Keratinocyte (primary cell): ENCODE results near the gene GALNT9. TPM values are rescaled to one million over a fixed set of nuclear protein-coding genes. Genes with fewer than 3 reads are reported as not detected.

Experiments
- DNase-seq: peaks from one replicate; pipeline ENCODE4 v3.0.0-alpha.2; 2011; ENCODE audit warnings: low read depth, missing footprints, low spot score
- FAIRE-seq: peaks from 2 replicates; lab custom pipeline; 2011; peaks lifted over from hg19 to GRCh38; lab: Jason Lieb, UNC
- H2AFZ ChIP-seq: 2 replicates; pipeline ENCODE4 v1.6.0; 2012; ENCODE audit warnings: low read length, control low read depth, inconsistent platforms; ENCODE audit not compliant: control insufficient read depth
- H3K27ac ChIP-seq: 2 replicates; pipeline ENCODE4 v1.5.1; 2011; ENCODE audit warnings: low read length; ENCODE audit not compliant: control insufficient read depth, insufficient read depth
- H3K27me3 ChIP-seq: 3 replicates; pipeline ENCODE4 v1.6.0; 2011; ENCODE audit warnings: low read length; ENCODE audit not compliant: control insufficient read depth, insufficient read depth; ENCODE audit errors: extremely low read depth
- H3K36me3 ChIP-seq, 2 experiments: 2 replicates in 1 of 2; 3 replicates in 1 of 2; pipeline ENCODE4 v1.5.1; 2011; ENCODE audit warnings: low read length in 2 of 2, mild to moderate bottlenecking in 1 of 2; ENCODE audit not compliant: control insufficient read depth in 2 of 2, insufficient read depth in 2 of 2; ENCODE audit errors: extremely low read depth in 1 of 2
- H3K4me1 ChIP-seq: 3 replicates; pipeline ENCODE4 v1.5.1; 2011; ENCODE audit warnings: low read length; ENCODE audit not compliant: control insufficient read depth, insufficient read depth; ENCODE audit errors: extremely low read depth
- H3K4me2 ChIP-seq: 3 replicates; pipeline ENCODE4 v1.6.0; 2011; ENCODE audit warnings: low read depth, low read length; ENCODE audit not compliant: control insufficient read depth, insufficient read depth; ENCODE audit errors: extremely low read depth
- H3K4me3 ChIP-seq, 3 experiments: fragments of 200-600 bp in 1 of 3; sonication (generic) in 1 of 3; 2 replicates in 2 of 3; 3 replicates in 1 of 3; pipeline ENCODE4 v1.5.1; 2011 to 2016; ENCODE audit warnings: low read length in 3 of 3, mild to moderate bottlenecking in 3 of 3, control low read depth in 2 of 3, inconsistent platforms in 1 of 3, low read depth in 1 of 3, mixed read lengths in 1 of 3, mixed run types in 1 of 3, moderate library complexity in 1 of 3; ENCODE audit not compliant: control insufficient read depth in 2 of 3, insufficient read depth in 2 of 3; ENCODE audit errors: extremely low read depth in 1 of 3
- H3K79me2 ChIP-seq: 2 replicates; pipeline ENCODE4 v1.6.0; 2012; ENCODE audit warnings: low read length; ENCODE audit not compliant: control insufficient read depth, insufficient read depth
- H3K9ac ChIP-seq: 3 replicates; pipeline ENCODE4 v1.6.0; 2011; ENCODE audit warnings: low read length; ENCODE audit not compliant: control insufficient read depth, insufficient read depth; ENCODE audit errors: extremely low read depth
- H3K9me1 ChIP-seq: 3 replicates; pipeline ENCODE4 v1.6.0; 2011; ENCODE audit warnings: low read length; ENCODE audit not compliant: control insufficient read depth, insufficient read depth; ENCODE audit errors: extremely low read depth
- H3K9me3 ChIP-seq: 2 replicates; pipeline ENCODE4 v1.5.1; 2012; ENCODE audit warnings: low read depth, low read length; ENCODE audit not compliant: control insufficient read depth
- H4K20me1 ChIP-seq: 3 replicates; pipeline ENCODE4 v1.6.0; 2011; ENCODE audit warnings: low read length; ENCODE audit not compliant: control insufficient read depth, insufficient read depth; ENCODE audit errors: extremely low read depth
- EZH2 ChIP-seq: IDR thresholded peaks from one replicate; pipeline ENCODE4 v1.6.1; 2012; ENCODE audit warnings: inconsistent platforms, mild to moderate bottlenecking, low read length, moderate library complexity
- dilution Hi-C: fragments of 300-500 bp; cut with MboI; formaldehyde crosslinking; loops from one replicate; pipeline ENCODE4 v1.7.0; 2020; ENCODE audit warnings: low sequenced_read_pairs; ENCODE audit not compliant: extremely low pct_ligation_motif_present
- polyA plus RNA-seq, 5 experiments: library from polyadenylated mRNA; depleted of rRNA in 3 of 5; stranded (reverse) in 3 of 5; stranded (forward) in 1 of 5; unstranded in 1 of 5; fragments of >200 nt; gene quantifications; 1 replicate in 1 of 5; 2 replicates in 3 of 5; 3 replicates in 1 of 5; pipeline versions ENCODE4 v1.2.1 to v1.2.3, GENCODE V29; 2011 to 2012; ENCODE audit warnings: missing spikeins in 2 of 5, low read depth in 1 of 5, low replicate concordance in 1 of 5
- TF ChIP-seq, protein P1 (sequence below), 3 experiments: IDR thresholded peaks in 1 of 3; conservative IDR thresholded peaks in 1 of 3; optimal IDR thresholded peaks in 1 of 3; 2 replicates in 2 of 3; 3 replicates in 1 of 3; pipeline versions ENCODE3 to v1.5.1; 2011; ENCODE audit warnings: low read length in 3 of 3, mild to moderate bottlenecking in 3 of 3, moderate library complexity in 2 of 3, control low read depth in 1 of 3, inconsistent platforms in 1 of 3; ENCODE audit not compliant: insufficient read depth in 2 of 3; ENCODE audit errors: extremely low read depth in 1 of 3

Gene GALNT9
- polyA plus RNA-seq, 1 donor (not counting 4 experiments of a cell fraction or from before 2014, with no cell fraction given) = not detected

- peaks cover 5% of the 10 kb centered on the region for H3K4me1 ChIP-seq
- H3K27me3 ChIP-seq = peaks cover 44% of the 10 kb centered on the region
- H2AFZ ChIP-seq = no peak overlapping the region
- H3K4me2 ChIP-seq = no peak overlapping the region
- no peaks in the 10 kb centered on the region for H3K9me1 ChIP-seq
- H3K9me3 ChIP-seq = no peaks in the 10 kb centered on the region
- no peak for DNase-seq
- H3K9ac ChIP-seq = no peak overlapping the region
- H3K79me2 ChIP-seq = no peaks in the 10 kb centered on the region
- H3K27ac ChIP-seq = no peak overlapping the region
- FAIRE-seq = no peak
- H3K4me3 ChIP-seq = no peak overlapping the region
- TF ChIP-seq, protein P1, sequence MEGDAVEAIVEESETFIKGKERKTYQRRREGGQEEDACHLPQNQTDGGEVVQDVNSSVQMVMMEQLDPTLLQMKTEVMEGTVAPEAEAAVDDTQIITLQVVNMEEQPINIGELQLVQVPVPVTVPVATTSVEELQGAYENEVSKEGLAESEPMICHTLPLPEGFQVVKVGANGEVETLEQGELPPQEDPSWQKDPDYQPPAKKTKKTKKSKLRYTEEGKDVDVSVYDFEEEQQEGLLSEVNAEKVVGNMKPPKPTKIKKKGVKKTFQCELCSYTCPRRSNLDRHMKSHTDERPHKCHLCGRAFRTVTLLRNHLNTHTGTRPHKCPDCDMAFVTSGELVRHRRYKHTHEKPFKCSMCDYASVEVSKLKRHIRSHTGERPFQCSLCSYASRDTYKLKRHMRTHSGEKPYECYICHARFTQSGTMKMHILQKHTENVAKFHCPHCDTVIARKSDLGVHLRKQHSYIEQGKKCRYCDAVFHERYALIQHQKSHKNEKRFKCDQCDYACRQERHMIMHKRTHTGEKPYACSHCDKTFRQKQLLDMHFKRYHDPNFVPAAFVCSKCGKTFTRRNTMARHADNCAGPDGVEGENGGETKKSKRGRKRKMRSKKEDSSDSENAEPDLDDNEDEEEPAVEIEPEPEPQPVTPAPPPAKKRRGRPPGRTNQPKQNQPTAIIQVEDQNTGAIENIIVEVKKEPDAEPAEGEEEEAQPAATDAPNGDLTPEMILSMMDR (optimal IDR thresholded peaks at IDR 0.05 in 1 of 3, IDR thresholded peaks at IDR 0.05 in 1 of 3, conservative IDR thresholded peaks at IDR 0.05 in 1 of 3; ENCODE audit: extremely low read depth in 1 of 3, insufficient read depth in 2 of 3, low read length in 3 of 3) = no peak
- TF ChIP-seq EZH2 = no peak
- H3K36me3 ChIP-seq = no peaks in the 10 kb centered on the region
- H4K20me1 ChIP-seq = no peaks in the 10 kb centered on the region
- dilution Hi-C loops = no loop called here
Measured at GRCh38 chr12:132279184-132279889, 50.1 kb downstream of the GALNT9 start.

- Histone ChIP-seq H3K4me1 (peaks cover 5% of the 10 kb centered on the region), H3K27me3 (peaks cover 44% of the 10 kb centered on the region), H3K9ac (no peak overlapping the region), H4K20me1 (no peaks in the 10 kb centered on the region), H3K4me2 (no peak overlapping the region), H3K4me3 (no peak overlapping the region), H3K9me3 (no peaks in the 10 kb centered on the region), H3K79me2 (no peaks in the 10 kb centered on the region), H3K27ac (no peak overlapping the region), H3K36me3 (no peaks in the 10 kb centered on the region), H3K9me1 (no peaks in the 10 kb centered on the region), H2AFZ (no peak overlapping the region)
- TF ChIP-seq, protein P1 (optimal IDR thresholded peaks at IDR 0.05 in 1 of 3, IDR thresholded peaks at IDR 0.05 in 1 of 3, conservative IDR thresholded peaks at IDR 0.05 in 1 of 3; ENCODE audit: extremely low read depth in 1 of 3, insufficient read depth in 2 of 3, low read length in 3 of 3) = no peak
- no peak for TF ChIP-seq EZH2
- DNase-seq = no peak
- dilution Hi-C loops = no loop called here
- no peak for FAIRE-seq
Measured at GRCh38 chr12:132278401-132279183, 50.8 kb downstream of the GALNT9 start.
